Activated T-cell treated with anti-CD3 and anti-CD28 coated beads, Interleukin-2, amount 50 U/mL, for 1 hour (primary cell): Measurements from ENCODE around the gene SDK1.
"Not testable (repeated sequence)": the region's sequence is repeated elsewhere in the genome, so short reads cannot be mapped to it uniquely, and the experiment has no call there.

ENCODE experiments used
- DNase-seq: peaks from one replicate; pipeline ENCODE4 v3.0.0-alpha.2; 2020

SDK1 gene

DNA sequence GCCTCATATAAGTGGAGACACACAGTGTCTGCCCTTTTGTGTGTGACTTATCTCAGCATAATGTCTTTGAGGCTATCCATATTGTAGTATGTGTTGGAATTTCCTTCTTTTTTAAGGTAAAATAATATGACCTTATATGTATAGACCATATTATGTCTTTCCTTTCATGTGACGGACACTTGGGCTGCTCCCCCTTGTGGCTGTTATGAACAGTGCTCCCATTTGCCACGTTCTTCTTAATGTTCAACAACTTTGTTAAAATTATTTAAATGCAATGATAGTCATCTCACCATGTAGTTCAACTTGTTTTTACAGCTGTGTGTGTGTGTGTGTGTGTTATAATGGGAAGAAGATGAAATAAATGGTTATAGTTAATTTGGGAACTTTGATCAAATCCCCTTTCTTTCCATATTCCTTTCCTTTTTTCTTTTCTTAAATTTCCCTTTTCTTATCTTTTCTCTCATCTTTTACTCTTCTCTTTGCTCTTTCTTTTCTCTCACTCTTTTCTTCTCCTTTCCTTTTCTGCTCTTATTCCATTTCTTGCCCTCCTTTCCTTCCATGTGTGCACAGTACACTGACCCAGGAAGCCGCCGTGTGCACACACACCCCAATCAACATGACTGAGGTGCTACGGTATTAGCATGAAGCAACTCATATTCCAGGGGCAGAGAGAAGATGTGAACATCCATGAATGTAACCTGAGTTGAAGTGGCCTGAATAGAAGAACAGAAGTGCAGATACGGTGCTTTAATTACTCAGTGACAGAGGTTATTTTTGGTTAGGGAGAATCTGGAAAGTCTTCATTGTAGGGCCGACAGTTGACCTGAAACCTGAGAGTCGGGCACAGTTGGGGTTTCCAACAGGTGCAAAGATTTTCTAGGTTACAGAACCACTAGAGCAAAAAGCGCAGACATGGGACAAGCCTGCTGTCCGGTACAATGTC is 596.6 kb downstream of the SDK1 start:
- peak; percentile 41 for DNase-seq

DNA sequence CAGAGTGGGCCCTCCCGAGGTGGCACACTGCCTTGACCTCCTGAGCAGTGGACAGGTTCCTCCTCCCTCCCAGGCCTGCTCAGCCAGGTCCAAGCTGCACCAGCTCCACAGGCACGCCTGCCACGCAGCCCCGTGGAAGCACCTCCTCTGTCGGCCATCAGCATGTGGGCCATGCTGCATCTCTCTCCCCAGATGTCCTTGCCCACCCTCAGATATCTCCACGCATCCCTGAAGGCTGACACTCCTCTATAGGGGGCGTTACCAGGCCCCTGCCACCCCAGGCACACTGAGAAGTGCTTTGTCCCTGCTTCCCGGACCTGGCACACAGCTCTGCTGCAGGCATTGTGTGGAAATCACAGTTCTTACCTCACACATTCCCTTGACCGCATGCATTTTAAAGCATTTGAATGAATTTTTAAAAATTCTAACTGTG is 598.5 kb downstream of the SDK1 start:
- DNase-seq: no peak

DNA sequence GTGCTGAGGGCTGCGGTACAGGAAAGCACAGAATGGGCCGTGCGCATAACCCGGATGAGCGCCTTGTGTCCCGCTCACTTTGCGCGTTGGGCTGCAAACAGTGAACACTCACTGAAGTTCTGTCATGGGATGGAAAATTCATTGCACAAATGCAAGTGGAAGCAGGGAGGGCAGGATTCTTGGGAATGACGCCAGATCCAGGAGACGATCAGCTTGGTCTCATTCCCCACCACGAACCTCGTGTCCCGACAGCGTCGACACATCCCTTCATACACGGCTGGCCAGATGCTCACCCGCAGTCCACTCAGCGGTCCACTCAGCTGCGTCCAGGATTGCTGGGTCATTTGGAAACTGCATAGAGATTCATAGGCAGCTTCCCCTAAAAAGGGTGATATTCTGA is 607.1 kb downstream of the SDK1 start:
- DNase-seq: no peak

DNA sequence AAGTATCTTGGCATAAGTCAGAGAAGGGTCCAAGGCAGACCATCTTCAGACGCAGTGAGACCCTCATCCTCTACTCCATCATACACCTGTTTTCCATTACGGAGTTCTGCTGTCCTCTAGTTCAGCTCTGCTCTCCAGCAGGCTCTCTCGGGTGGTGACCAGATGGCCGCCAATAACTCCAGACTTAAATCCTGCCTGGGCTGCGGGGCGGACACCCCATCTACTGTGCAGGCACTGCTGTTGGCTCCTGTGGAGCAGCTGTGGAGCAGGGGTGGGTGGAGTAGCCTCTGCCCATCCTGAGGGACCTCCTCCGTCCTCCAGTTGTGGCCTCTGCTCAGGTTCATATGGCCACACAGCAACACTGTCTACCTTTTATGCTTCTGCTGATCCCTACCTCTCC is 608.1 kb downstream of the SDK1 start:
- DNase-seq: no peak

DNA sequence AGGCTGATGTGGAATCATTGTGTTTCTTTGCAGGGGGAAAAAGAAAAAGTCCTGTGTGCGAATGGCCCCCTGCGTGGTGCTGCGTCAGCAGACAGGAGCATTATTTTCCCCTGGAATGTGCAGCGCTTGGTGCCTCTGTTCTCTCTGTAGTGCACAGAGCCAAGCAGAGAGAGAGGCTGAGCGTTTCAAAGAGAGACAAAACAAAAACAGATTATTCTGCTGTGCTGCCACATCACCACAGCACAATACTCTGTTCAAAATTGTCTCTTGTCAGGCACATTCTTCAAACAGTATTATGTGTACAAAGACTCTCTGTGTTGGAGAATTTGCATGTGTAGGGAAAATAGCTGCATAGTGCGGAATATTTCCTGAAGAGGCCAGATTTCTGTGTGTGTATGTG is 609.0 kb downstream of the SDK1 start:
- DNase-seq: no peak

DNA sequence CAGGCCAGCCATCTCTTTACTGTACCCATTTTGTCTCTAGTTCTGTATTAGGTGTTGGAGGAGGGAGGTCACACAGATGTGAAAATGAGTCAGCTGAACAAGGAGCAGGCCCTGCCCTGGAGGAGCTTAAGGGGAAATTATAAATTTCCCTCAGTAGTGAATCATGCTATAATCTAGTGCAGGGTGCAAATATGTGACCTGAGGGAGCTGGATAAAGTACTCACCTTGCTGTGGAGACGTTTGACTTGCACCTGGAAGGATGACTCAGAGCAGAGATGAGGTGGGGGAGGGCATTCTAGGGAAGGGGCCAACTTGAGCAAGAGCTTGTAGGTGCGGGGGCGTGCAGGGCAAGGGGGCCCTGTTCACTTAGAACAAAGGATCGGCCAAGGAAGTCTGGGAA is 610.6 kb downstream of the SDK1 start:
- no peak for DNase-seq

DNA sequence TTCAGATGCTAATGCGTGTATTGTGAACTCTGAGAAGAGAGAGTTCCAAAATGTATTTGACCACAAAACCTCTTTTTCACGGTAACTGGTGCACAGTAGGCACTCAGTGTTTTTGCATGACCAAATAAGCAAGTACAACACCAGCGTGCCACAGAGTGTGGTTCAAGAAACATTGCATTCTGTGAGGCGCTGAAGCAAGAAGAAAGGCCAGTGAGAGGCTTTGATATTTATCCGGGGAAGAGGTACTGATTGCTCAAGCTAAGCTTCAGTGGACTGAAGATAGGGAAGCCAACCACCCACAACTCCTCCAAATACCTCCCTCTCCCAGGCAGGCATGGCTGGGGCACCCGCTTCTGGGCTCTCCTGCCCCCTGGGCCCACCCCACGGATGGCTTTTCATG is 611.2 kb downstream of the SDK1 start:
- no peak for DNase-seq

DNA sequence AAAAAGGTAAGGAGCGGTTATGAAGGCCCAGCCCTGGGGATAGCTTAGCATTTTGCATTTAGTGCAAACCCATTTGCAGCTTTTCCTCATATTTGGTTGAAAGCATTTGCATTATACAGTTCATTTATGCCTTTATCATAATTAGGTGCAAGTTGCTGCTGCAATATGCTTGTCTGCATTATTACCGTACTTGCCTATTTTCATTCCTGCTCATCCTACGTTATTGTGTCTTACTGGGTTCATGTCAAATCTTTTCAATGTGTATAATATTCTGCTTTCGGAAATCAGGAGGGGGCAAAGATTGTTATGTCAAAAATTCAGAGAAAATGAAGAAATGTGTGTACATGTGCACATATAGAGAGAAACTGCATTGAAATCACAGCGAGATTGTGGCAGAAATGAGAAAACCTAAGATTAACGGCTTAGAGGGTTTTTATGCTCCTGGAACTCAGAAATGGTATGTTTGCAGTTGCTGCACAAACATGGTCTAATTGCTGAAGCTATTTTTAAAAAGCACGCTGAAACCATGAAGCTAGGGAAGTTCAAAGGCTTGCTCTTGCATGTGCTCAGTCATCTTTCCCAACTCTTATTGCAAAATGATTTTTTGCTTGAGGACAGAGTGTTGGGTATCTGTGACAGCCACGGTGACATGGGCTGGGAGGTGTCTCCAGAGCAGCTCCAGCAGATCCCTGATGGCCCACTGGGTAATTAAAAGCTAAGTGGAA is 613.2 kb downstream of the SDK1 start:
- DNase-seq: no peak

DNA sequence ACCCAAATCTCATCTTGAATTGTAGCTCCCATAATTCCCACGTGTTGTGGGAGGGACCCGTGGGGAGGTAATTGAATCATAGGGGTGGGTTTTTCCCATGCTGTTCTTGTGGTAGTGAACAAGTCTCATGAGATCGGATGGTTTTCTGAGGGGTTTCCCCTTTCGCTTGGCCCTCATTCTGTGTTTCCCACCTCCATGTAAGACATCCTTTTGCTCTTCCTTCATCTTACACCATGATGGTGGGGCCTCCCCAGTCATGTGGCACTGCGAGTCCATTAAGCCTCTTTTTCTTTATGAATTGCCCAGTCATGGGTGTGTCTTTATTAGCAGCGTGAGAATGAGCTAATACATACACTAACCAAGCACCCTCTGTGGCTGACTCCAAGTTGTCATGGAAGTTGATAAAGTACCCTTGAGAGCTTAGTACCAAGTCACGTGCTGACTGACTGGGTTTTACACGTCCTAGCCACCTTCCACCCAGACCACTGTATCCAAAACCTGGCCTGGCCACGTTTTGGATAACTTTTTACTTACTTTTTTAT is 614.4 kb downstream of the SDK1 start:
- DNase-seq: no peak

DNA sequence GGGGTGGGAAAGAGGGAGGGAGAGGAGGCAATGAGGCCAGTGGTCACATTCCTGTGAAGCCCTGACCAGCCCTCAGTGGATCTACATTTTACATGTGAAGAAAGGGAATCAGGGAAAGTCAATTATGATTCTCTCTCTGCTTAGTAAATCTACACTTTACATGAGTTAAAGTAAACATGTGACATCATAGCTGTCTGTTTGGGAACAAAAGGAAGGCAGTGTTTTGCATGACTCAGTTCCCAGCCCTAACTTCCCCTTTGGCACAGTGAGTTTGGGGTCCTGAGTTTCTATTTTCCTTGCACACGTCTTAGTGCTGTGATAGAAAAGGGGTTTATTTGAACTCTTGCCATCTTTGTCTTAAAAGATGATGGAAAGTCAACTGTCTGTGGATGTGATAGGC is 615.1 kb downstream of the SDK1 start:
- no peak for DNase-seq

DNA sequence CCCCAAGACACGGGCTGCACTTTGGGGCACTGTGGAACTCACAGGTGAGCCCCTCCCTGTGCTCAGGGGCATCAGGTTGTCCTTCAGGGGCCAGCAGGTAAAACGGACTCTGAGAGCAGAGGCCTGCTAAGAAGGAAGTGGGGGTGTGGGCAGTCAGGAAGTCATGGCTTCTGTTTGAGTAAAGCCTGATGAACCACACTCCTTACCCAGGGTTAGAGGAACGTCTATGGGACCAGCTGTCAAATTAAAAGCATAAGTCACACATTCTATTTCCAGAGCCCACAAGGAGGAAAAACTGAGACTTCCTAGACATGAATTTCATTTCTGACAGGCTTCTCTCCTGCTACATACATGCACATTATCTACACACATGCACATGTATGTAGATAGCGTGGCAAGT is 616.4 kb downstream of the SDK1 start:
- DNase-seq: no peak

DNA sequence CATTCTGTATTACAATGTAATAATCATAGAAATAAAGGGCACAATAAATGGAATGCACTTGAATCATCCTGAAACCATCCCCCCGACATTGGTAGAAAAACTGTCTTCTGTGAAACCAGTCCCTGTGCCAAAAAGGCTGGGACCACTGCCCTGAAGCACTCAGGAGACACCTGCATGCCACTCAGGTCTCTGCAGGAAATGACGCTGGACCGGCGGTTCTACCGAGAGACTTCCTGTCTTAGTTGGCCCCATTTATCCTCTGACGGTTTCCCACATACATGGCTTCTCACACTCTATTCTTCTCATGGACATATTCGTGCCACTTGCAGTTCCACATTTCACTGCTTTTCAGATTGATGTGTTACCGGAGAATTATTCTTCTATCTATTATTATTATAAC is 617.5 kb downstream of the SDK1 start:
- no peak for DNase-seq

DNA sequence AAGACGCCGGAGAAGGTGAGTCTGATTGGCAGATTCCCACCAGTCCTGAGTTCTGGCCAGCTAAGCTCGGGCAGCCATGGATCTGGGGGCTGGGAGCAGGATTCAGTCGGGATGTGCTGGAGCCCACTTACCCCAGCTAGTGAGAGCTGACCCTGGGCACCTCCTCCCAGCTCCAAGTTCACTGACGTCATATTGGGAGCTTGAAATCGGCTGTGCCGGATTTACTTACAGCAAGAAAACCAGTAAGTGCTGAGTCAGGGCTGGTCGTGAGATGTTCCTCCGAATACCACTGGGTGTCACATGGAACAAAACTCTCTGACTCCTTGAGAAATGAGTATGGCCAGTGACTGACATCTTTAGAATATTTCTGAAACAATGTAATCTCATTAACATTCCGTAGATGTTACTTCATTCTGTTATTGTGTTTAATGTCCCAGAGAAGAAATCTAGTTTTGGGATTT is 621.2 kb downstream of the SDK1 start:
- DNase-seq: no peak

DNA sequence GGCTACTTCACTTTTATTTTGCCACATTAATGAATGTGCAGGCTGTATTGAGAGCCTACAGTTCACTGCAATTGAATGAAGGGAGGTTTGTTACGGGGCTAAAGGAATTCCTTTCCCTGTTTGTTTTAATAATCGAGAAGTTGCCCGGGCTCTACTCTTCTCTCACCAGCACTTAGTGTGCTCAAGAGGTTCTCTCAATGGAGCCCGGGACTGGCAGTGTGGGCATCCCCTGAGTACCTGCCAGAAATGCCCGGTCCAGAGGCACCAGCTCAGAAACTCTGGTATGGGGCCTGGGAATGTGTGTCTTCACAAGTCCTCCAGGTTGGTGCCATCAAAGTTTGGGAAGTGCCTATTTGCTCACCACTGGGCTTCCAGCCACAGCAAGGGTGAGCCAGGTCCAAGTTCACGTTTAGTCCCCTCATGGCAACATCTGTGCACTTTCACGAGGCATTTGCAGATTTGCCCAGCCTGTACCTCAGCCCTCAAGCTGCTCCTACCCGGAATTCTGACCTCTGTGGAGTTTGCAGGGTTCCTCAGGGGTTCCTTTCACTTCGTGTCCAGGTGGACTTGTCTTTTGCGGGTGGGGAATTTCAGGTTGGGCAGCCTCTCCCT is 622.4 kb downstream of the SDK1 start:
- DNase-seq: no peak

DNA sequence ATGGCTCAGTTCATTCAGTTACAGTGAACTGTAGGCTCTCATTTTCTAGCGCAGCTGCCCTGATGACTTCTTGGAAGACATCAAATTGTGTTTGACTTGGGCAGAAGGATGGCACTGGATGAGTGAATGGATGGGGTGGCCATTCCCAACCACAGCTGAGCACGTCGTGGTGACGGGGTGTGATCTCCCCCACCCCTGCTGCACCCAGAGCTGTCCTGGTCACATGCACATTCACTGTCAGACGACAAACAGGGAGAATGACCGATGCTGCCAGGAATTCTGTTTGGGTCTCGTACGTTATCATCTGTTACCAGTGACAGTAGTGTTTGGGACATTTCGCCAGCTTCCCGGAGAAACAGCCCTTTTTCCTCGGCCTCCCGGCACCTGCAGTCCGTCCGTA is 623.2 kb downstream of the SDK1 start:
- no peak for DNase-seq

DNA sequence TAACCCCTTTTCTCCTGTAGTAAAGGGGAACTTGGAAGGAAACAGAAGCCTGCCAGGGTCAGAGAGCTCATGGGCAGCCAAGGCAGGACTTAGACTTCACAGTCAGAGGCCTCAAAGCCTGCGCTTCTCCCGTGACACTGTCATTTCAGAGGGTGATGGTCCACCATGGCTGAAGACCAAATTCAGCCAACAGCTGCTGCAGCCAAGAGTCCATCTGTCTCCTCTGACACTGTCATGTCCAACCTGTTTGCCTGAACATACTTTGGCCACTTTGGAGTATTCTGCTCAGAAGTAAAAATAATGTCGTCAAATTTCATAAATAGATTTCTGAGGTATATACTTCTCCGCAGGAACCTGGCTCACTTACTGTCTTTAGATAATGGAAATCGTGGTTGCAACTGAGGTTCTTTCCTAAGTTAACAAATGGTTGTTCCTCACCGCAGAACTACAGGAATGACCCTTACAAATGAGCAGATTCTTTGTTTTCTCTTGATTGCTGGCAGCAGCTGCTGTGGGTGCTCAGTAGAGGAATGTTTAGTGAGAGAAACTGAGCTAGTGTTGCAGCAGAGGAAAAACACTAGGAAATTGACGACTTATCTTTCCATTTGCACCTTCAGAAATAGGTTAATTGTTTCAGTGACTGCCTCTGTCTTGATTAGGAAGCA is 626.5 kb downstream of the SDK1 start:
- no peak for DNase-seq

DNA sequence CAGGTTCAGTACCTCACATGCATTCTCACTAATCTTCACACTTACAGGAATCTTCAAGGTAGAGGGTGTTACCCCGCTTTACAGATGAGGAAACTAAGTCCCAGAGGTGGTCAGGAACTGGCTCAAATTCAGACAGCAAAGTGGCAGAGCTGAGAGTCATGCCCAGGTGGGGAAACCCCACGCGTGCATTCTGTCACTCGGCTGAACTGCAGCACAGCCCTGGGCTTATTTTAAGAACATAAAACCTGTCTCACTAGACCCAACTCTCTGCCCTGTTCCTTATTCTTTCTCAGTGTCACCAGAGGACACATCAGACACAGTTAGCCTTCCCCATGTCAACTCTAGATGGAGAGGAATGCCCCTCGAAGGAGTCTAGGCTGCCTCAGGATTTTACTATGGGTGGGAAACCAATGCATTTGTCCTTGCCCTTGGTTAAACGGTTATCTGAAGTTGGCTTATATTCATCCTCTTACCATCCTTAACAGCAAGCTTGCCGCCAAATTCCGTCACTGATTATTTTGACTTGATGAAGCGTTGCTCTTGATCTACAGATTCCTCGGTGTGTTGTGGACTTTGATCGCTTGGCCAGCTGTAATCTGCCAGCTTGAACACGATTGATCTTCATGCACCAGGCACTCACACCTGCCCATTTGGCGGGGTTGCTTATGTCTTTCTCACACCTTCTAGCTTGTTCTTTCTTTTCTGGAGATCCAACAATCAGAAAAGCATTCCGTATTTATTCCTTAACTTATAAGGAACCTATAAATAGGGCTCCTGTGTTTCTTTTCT is 627.9 kb downstream of the SDK1 start:
- DNase-seq: no peak

DNA sequence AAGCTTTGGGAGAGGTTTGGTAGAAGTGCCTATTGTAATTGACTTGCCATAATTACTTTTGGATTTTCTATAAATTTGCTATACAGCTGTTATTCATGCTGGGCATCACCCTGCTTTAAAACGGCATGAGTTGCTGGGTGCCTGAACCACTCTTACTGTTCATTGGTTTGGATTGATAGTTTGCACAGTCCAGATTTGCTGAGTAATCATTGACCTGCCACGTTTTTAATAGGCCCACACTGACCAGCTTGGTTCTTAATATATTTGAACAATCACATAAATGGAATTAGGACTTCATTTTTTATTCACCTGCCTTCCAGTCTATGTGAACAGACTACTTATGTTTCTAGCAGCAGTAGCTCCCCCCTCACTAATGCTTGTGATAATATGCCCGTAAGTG is 630.8 kb downstream of the SDK1 start:
- no peak for DNase-seq

DNA sequence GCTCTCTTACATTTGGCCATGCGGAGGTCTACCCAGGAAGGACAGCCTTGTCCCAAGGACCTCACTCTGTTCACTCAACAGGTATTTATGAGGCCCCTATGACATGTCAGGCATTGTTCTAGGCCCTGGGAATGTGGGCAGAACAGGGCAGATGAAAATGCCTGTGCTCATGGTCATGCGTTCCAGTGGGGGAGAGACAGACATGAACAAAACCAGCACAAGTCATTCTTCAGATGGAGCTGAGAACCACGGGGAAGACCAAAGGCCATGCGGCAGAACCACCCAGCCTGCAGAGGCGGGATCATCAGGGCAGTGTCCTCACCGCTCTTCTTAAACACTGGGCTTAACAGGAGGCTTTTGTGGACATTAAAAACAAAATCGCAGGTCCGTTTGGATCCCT is 636.1 kb downstream of the SDK1 start:
- DNase-seq: no peak

DNA sequence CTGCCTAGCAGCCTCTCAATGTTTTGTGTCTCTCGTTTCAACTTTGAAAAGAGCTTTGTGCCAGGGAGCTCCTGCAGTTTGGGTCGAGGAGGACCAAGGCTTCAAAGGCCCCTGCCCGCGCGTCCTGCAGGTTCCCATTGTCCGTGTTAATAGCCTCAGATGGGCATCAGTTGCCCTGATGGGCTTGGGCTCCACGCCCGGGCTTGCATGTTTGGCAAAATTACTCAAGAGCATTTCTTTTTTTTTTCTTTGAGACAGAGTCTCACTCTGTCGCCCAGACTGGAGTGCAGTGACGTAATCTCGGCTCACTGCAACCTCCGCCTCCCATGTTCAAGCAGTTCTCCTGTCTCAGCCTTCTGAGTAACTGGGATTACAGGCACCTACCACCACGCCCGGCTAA is 636.6 kb downstream of the SDK1 start:
- DNase-seq: no peak

DNA sequence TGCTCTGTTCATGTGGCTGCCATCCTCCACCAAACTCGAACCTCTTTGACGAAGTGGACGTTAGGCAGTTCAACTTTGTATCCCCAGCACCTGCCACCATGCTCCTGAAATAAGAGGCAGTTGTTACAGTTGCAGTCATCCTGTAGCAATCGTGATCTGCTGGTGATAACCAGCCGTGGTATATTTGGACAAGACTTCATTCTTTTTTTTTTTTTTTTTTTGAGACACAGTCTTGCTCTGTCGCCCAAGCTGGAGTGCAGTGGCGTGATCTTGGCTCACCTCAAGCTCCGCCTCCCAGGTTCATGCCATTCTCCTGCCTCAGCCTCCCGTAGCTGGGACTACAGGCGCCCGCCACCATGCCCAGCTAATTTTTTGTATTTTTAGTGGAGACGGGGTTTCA is 640.7 kb downstream of the SDK1 start:
- not testable (repeated sequence) for DNase-seq

DNA sequence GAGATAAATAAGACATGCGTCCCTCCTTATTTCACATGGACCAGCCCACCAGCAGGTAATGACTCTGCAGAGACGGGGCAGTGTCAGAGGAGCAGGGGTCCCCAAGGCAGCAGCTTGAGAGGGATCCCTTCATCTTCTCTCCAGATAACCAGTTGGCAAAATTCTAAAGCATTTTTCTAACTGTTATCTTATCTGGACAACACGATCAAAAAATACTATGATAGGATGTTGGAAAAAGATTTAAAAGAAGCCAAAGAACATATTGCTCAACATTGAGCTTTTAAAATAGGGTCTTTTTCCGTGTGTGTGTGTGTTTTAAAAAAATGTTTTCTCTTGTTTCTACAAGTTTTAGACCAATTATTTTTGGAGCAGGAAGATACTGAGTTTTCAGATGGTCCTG is 641.2 kb downstream of the SDK1 start:
- no peak for DNase-seq
